ENCODE measurements around the gene ERBB4. TPM values are rescaled to one million over a fixed set of nuclear protein-coding genes. Genes with fewer than 3 reads are reported as not detected.

ERBB4 gene
- total RNA-seq, 1 experiment from 2014 or later: 40.6 TPM

GRCh38 chr2:211416373-211416772 lies 1122.2 kb downstream of the ERBB4 start:
- TF ChIP-seq EZH2 (IDR thresholded peaks at IDR 0.05; ENCODE audit: borderline replicate concordance, low read depth, low read length, poor library complexity, severe bottlenecking): no peak
- no peak for TF ChIP-seq CTCF (conservative IDR thresholded peaks at IDR 0.05; ENCODE audit: low read depth, low read length)
- H3K9me3 ChIP-seq (ENCODE audit: low read depth, low read length, poor library complexity, severe bottlenecking): peaks cover 9% of the 10 kb centered on the region
- H3K27me3 ChIP-seq (replicated peaks; ENCODE audit: insufficient read depth, low read depth, low read length, poor library complexity): no peaks in the 10 kb centered on the region
- intact Hi-C loops (cut with micrococcal nuclease; ENCODE audit: unreplicated experiment): no loop called here
- CTCF ChIA-PET: no interaction called here
- POLR2A ChIA-PET (ENCODE audit: low non-redundant PET): no interaction called here
- no peak overlapping the region for H3K27ac ChIP-seq (ENCODE audit: low read depth, low read length, poor library complexity, severe bottlenecking)
- no peak overlapping the region for H3K4me3 ChIP-seq (ENCODE audit: low read depth, low read length, poor library complexity, severe bottlenecking)
- DNase-seq (ENCODE audit: low spot score): no peak
- no peaks in the 10 kb centered on the region for H3K36me3 ChIP-seq (ENCODE audit: insufficient read depth, low read length, poor library complexity, severe bottlenecking)
- no peaks in the 10 kb centered on the region for H3K4me1 ChIP-seq (ENCODE audit: insufficient read depth, low read length, poor library complexity, severe bottlenecking)
- BruUV-seq (replicated peaks): no TSS peak

- intact Hi-C loops (cut with micrococcal nuclease; ENCODE audit: unreplicated experiment): no loop called here
- H3K27me3 ChIP-seq (replicated peaks; ENCODE audit: insufficient read depth, low read depth, low read length, poor library complexity): no peaks in the 10 kb centered on the region
- TF ChIP-seq CTCF (conservative IDR thresholded peaks at IDR 0.05; ENCODE audit: low read depth, low read length): no peak
- BruUV-seq (replicated peaks): no TSS peak
- H3K36me3 ChIP-seq (ENCODE audit: insufficient read depth, low read length, poor library complexity, severe bottlenecking): no peaks in the 10 kb centered on the region
- ChIA-PET POLR2A (ENCODE audit: low non-redundant PET) (no interaction called here), CTCF (no interaction called here)
- no peak overlapping the region for H3K27ac ChIP-seq (ENCODE audit: low read depth, low read length, poor library complexity, severe bottlenecking)
- DNase-seq (ENCODE audit: low spot score): no peak
- H3K4me1 ChIP-seq (ENCODE audit: insufficient read depth, low read length, poor library complexity, severe bottlenecking): no peaks in the 10 kb centered on the region
- no peak overlapping the region for H3K4me3 ChIP-seq (ENCODE audit: low read depth, low read length, poor library complexity, severe bottlenecking)
- H3K9me3 ChIP-seq (ENCODE audit: low read depth, low read length, poor library complexity, severe bottlenecking): peaks cover 9% of the 10 kb centered on the region
Measured at GRCh38 chr2:211413746-211414145, 1124.9 kb downstream of the ERBB4 start.

- CTCF ChIA-PET: no interaction called here
- H3K27ac ChIP-seq (ENCODE audit: low read depth, low read length, poor library complexity, severe bottlenecking): no peak overlapping the region
Measured at GRCh38 chr2:211408483-211408891, 1130.1 kb downstream of the ERBB4 start.

More at GRCh38 chr2:211408483-211408891, 1130.1 kb downstream of the ERBB4 start:
- Histone ChIP-seq H3K27me3 (replicated peaks; ENCODE audit: insufficient read depth, low read depth, low read length, poor library complexity) (no peaks in the 10 kb centered on the region), H3K36me3 (ENCODE audit: insufficient read depth, low read length, poor library complexity, severe bottlenecking) (no peaks in the 10 kb centered on the region), H3K9me3 (ENCODE audit: low read depth, low read length, poor library complexity, severe bottlenecking) (no peaks in the 10 kb centered on the region), H3K4me1 (ENCODE audit: insufficient read depth, low read length, poor library complexity, severe bottlenecking) (no peaks in the 10 kb centered on the region), H3K4me3 (ENCODE audit: low read depth, low read length, poor library complexity, severe bottlenecking) (no peak overlapping the region)
- POLR2A ChIA-PET (ENCODE audit: low non-redundant PET): no interaction called here
- no TSS peak for BruUV-seq (replicated peaks)
- intact Hi-C loops (cut with micrococcal nuclease; ENCODE audit: unreplicated experiment): loop anchor here (10.0 kb wide), 1 partner anchor 794 kb away; no protein-coding TSS in a partner anchor
- DNase-seq (ENCODE audit: low spot score): no peak
- TF ChIP-seq CTCF (conservative IDR thresholded peaks at IDR 0.05; ENCODE audit: low read depth, low read length): no peak
- TF ChIP-seq EZH2 (IDR thresholded peaks at IDR 0.05; ENCODE audit: borderline replicate concordance, low read depth, low read length, poor library complexity, severe bottlenecking): no peak
